ENCODE results near the gene ITGB2.

DNA sequence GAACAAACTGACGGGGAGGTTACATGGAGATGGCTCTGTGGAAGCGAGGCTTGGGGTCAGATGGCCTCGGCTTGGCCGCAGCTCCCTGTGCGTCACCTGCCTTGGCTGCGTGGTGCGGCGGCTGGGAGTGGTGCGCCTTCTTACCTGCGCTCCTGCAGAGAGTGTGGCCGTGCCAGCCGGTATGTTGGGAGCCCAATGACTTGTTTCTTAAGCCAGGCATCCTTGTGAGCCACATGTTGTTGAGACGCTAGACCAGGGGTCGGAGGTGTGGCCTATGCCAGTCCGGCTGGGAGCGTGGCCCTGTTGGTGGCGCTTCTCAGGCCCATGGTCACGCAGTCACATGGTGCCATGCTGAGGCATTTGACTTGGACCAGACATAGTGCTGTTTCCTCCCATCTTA, 29.7 kb upstream of the ITGB2 start:
- TF ChIP-seq, protein P1, sequence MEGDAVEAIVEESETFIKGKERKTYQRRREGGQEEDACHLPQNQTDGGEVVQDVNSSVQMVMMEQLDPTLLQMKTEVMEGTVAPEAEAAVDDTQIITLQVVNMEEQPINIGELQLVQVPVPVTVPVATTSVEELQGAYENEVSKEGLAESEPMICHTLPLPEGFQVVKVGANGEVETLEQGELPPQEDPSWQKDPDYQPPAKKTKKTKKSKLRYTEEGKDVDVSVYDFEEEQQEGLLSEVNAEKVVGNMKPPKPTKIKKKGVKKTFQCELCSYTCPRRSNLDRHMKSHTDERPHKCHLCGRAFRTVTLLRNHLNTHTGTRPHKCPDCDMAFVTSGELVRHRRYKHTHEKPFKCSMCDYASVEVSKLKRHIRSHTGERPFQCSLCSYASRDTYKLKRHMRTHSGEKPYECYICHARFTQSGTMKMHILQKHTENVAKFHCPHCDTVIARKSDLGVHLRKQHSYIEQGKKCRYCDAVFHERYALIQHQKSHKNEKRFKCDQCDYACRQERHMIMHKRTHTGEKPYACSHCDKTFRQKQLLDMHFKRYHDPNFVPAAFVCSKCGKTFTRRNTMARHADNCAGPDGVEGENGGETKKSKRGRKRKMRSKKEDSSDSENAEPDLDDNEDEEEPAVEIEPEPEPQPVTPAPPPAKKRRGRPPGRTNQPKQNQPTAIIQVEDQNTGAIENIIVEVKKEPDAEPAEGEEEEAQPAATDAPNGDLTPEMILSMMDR (IDR thresholded peaks at IDR 0.05) = no peak
- TF ChIP-seq POLR2A (IDR thresholded peaks at IDR 0.05) (no peak), EP300 (IDR thresholded peaks at IDR 0.05) (no peak)

Data from suprapubic skin (tissue), 3 donors.